GM12878 (cell line): ENCODE data around the gene MAP1S. TPM values are rescaled to one million over a fixed set of nuclear protein-coding genes. Genes with fewer than 3 reads are reported as not detected.

Experiments used
- ATAC-seq: fragments of 200-7000 bp; cut with Tn5 transposase; 3 replicates; pipeline ENCODE4 v1.9.1; 2020; ENCODE audit warnings: mild to moderate bottlenecking, moderate library complexity
- BruUV-seq: library from RNA; stranded (reverse); fragments of 400-500 nt; replicated peaks from 2 replicates; lab custom pipeline; 2021; lab: Mats Ljungman, UMichigan
- CTCF ChIA-PET: fragments of 300-600 bp; sonication (Branson Sonifier 250); formaldehyde crosslinking; extraction: SDS; loops from one replicate; lab custom pipeline; 2021; ENCODE audit warnings: inconsistent platforms; lab: Yijun Ruan, JAX
- POLR2A ChIA-PET: fragments of 350-600 bp; formaldehyde crosslinking; extraction: SDS; loops from one replicate; lab custom pipeline; 2021; ENCODE audit warnings: inconsistent platforms; lab: Charles Lee
- RAD21 ChIA-PET: fragments of 300-600 bp; sonication (Branson Sonifier 250); formaldehyde crosslinking; loops from one replicate; lab custom pipeline; 2023; ENCODE audit warnings: antibody characterized with exemption; ENCODE audit not compliant: unreplicated experiment; lab: Charles Lee
- SMC1A ChIA-PET: fragments of 300-600 bp; sonication (Branson Sonifier 250); formaldehyde crosslinking; loops from one replicate; lab custom pipeline; 2023; ENCODE audit not compliant: unreplicated experiment, uncharacterized antibody; lab: Charles Lee
- DNase-seq: peaks from one replicate; pipeline ENCODE4 v3.0.0-alpha.2; 2011; ENCODE audit warnings: low read depth, low spot score
- FAIRE-seq: peaks from 3 replicates; lab custom pipeline; 2011; peaks lifted over from hg19 to GRCh38; lab: Jason Lieb, UNC
- H2AFZ ChIP-seq: 2 replicates; pipeline ENCODE4 v1.6.0; 2011; ENCODE audit warnings: low read depth, low read length, control low read depth; ENCODE audit not compliant: control insufficient read depth
- H3K27ac ChIP-seq: 2 replicates; pipeline ENCODE4 v1.5.1; 2011; ENCODE audit warnings: control low read depth; ENCODE audit not compliant: control insufficient read depth, insufficient read depth
- H3K27me3 ChIP-seq, 2 experiments: replicated peaks in 1 of 2; 2 replicates each; pipeline versions ENCODE4 v1.6.0 to v1.6.1; 2011; ENCODE audit warnings: low read length in 1 of 2; ENCODE audit not compliant: control insufficient read depth in 2 of 2, insufficient read depth in 2 of 2
- H3K36me3 ChIP-seq, 2 experiments: 2 replicates each; pipeline ENCODE4 v1.5.1; 2011; ENCODE audit warnings: low read length in 1 of 2; ENCODE audit not compliant: control insufficient read depth in 2 of 2, insufficient read depth in 2 of 2
- H3K4me1 ChIP-seq: 2 replicates; pipeline ENCODE4 v1.6.1; 2011; ENCODE audit warnings: mild to moderate bottlenecking, low read length, moderate library complexity, mixed read lengths; ENCODE audit not compliant: control insufficient read depth, insufficient read depth
- H3K4me2 ChIP-seq: 2 replicates; pipeline ENCODE4 v1.6.0; 2011; ENCODE audit warnings: control low read depth; ENCODE audit not compliant: control insufficient read depth, insufficient read depth
- H3K4me3 ChIP-seq: fragments of 200-600 bp; sonication (generic); 2 replicates; pipeline ENCODE4 v1.5.1; 2016
- H3K79me2 ChIP-seq: 2 replicates; pipeline ENCODE4 v1.6.0; 2011; ENCODE audit warnings: low read length; ENCODE audit not compliant: control insufficient read depth, insufficient read depth
- H3K9ac ChIP-seq: 2 replicates; pipeline ENCODE4 v1.8.0; 2011; ENCODE audit warnings: low read length, control low read depth, mixed read lengths; ENCODE audit not compliant: control insufficient read depth, insufficient read depth
- H3K9me3 ChIP-seq: replicated peaks from 3 replicates; pipeline ENCODE4 v1.5.1; 2011; ENCODE audit warnings: mild to moderate bottlenecking, low read length; ENCODE audit not compliant: control insufficient read depth, insufficient read depth
- H4K20me1 ChIP-seq: 2 replicates; pipeline ENCODE4 v1.6.0; 2011; ENCODE audit not compliant: control insufficient read depth, insufficient read depth
- MYC ChIP-seq: IDR thresholded peaks from 2 replicates; pipeline ENCODE4 v1.6.1; 2011; ENCODE audit warnings: mild to moderate bottlenecking, low read length, moderate library complexity, inconsistent platforms; ENCODE audit not compliant: insufficient read depth, insufficient replicate concordance, insufficient read length, severe bottlenecking
- NR2F1 ChIP-seq: fragments of 450-650 bp; conservative IDR thresholded peaks from 2 replicates; pipeline ENCODE4 v1.6.1; 2017; ENCODE audit warnings: mild to moderate bottlenecking
- PAX5 ChIP-seq: IDR thresholded peaks from 2 replicates; pipeline ENCODE4 v1.6.1; 2011; ENCODE audit warnings: low read depth, low read length, borderline replicate concordance
- TBL1XR1 ChIP-seq: IDR thresholded peaks from 2 replicates; pipeline ENCODE4 v1.6.1; 2012; ENCODE audit warnings: low read depth, low read length, improper control_type of control experiment
- whole genome bisulfite sequencing: methylation state at CpG from one replicate; pipeline ENCODE4 v1.1.6; 2016; ENCODE audit warnings: low lambda C conversion rate; ENCODE audit not compliant: insufficient replicate concordance, insufficient coverage; ENCODE audit errors: missing lambda C conversion rate; 5-methylcytosine and 5-hydroxymethylcytosine counted together
- in situ Hi-C: fragments of 300-500 bp; cut with MboI; formaldehyde crosslinking; loops from 9 replicates; pipeline ENCODE4 v1.14.3; 2018; ENCODE audit warnings: mixed read lengths
- intact Hi-C: fragments of 100-400 bp; cut with micrococcal nuclease; formaldehyde crosslinking; loops from one replicate; pipeline ENCODE4 v1.14.2; 2022; ENCODE audit not compliant: unreplicated experiment
- polyA plus RNA-seq, 11 experiments: library from polyadenylated mRNA; depleted of rRNA in 4 of 11; unstranded in 6 of 11; stranded (reverse) in 5 of 11; fragments of >200 nt; fragmentation: Nextera tagmentation in 4 of 11; fragmentation: Illumina TruSeq in 1 of 11; extraction: Ambion mirVana in 4 of 11; extraction: Trizol in 1 of 11; gene quantifications; 1 replicate in 1 of 11; 2 replicates in 10 of 11; pipeline versions ENCODE4 v1.2.1 to v1.2.3, GENCODE V29; 2011 to 2016; ENCODE audit warnings: inconsistent platforms in 2 of 11, missing spikeins in 2 of 11, low read depth in 1 of 11
- total RNA-seq, 4 experiments: library from RNA; depleted of rRNA in 3 of 4; stranded (reverse); fragments of >200 nt in 3 of 4; fragmentation: Illumina TruSeq in 1 of 4; extraction: Trizol in 1 of 4; gene quantifications; 2 replicates each; pipeline versions ENCODE4 v1.2.1 to v1.2.3, GENCODE V29; 2013 to 2021
- TF ChIP-seq, protein P1 (sequence below): fragments of 450-650 bp; IDR thresholded peaks from 2 replicates; pipeline ENCODE4 v1.6.1; 2014; ENCODE audit warnings: mild to moderate bottlenecking
- TF ChIP-seq, protein P2 (sequence below): fragments of 450-650 bp; IDR thresholded peaks from 2 replicates; pipeline ENCODE4 v1.6.1; 2016; ENCODE audit warnings: mild to moderate bottlenecking
- TF ChIP-seq, protein P3 (sequence below): IDR thresholded peaks from 2 replicates; pipeline ENCODE4 v1.6.1; 2012; ENCODE audit warnings: low read depth, low read length, improper control_type of control experiment

The MAP1S gene
- total and polyA plus RNA-seq, 10 of the 15 experiments (the other 5 are each of a cell fraction or from before 2014, with no cell fraction given) = 2.1 to 63.9 (median 15.0) TPM

DNA sequence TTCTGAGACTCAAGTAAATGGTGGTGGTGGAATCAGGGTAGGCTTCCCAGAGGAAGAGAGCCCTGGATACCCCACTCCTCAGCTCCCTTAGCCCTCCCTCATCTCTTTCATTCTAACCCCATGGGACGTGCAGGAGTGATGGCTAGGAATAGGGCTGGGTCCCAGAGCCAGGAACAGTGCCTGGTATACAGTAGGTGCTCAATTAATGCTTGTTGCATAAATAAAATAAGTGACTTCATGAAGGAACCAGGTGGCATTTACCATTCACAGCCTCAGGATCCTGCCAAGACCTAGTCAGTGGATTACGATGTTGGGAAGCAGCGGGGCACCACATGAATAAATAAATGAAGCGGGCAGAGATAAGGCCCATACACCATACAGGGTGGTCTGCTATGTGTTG lies 35.0 kb upstream of the MAP1S start:
- peaks cover 5% of the 10 kb centered on the region; the same call in 1 of the 2 replicates for H3K4me1 ChIP-seq
- no peaks in the 10 kb centered on the region for H4K20me1 ChIP-seq
- ChIA-PET RAD21 (no interaction called here), CTCF (no interaction called here), SMC1A (no interaction called here), POLR2A (interaction anchor here (0.6 kb wide), 1 partner anchor 296 kb away, joined by 3 read pairs; no protein-coding TSS in a partner anchor)
- H3K9ac ChIP-seq = no peak overlapping the region
- FAIRE-seq (no peak), DNase-seq (no peak), ATAC-seq (no peak)
- no peak overlapping the region for H3K4me2 ChIP-seq
- intact Hi-C loops (no loop called here), in situ Hi-C loops (no loop called here)
- TF ChIP-seq PAX5 (no peak), NR2F1 (no peak), TBL1XR1 (no peak)
- TF ChIP-seq, protein P1, sequence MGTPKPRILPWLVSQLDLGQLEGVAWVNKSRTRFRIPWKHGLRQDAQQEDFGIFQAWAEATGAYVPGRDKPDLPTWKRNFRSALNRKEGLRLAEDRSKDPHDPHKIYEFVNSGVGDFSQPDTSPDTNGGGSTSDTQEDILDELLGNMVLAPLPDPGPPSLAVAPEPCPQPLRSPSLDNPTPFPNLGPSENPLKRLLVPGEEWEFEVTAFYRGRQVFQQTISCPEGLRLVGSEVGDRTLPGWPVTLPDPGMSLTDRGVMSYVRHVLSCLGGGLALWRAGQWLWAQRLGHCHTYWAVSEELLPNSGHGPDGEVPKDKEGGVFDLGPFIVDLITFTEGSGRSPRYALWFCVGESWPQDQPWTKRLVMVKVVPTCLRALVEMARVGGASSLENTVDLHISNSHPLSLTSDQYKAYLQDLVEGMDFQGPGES = no peak
- H3K27me3 ChIP-seq = peaks cover 5 to 14% of the 10 kb centered on the region in 2 experiments
- no peaks in the 10 kb centered on the region for H3K9me3 ChIP-seq
- no peaks in the 10 kb centered on the region for H3K36me3 ChIP-seq
- no TSS peak for BruUV-seq
- no peaks in the 10 kb centered on the region for H3K79me2 ChIP-seq
- no peak overlapping the region for H3K27ac ChIP-seq
- no peak overlapping the region for H3K4me3 ChIP-seq
- WGBS = 44% methylated on average over 4 of the region's 4 CpGs
- H2AFZ ChIP-seq = no peak overlapping the region

DNA sequence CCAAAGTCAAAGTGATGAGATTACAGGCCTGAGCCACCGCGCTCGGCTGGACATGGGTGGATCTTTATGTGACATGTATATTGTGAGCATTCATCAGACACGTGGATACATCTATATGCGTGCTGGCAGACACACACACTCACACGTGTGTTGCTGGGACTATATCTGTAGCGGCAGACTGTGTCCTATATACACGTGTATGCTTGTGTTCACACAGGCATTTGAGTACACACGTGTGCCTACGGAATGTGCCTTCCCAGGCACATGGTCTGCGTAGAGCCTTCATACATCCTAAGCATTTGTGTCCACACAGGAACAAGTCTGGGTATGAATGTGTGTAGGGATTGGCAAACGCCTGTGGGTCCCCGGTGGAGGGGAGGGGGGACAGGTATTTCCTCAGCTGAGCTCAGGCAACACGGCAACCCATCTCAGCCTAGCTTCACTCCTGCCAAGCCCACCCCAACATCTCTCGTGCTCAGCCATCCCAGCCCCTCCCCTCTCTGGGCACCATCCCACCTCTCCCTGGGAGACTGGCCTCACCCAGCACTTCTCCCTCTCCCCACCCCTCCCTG lies 33.7 kb upstream of the MAP1S start:
- SMC1A ChIA-PET = no interaction called here

More for the DNA sequence above, 33.7 kb upstream of the MAP1S start:
- FAIRE-seq (no peak), ATAC-seq (no peak), DNase-seq (no peak)
- Histone ChIP-seq H3K9ac (no peak overlapping the region), H3K9me3 (no peaks in the 10 kb centered on the region), H3K27ac (no peak overlapping the region), H4K20me1 (no peaks in the 10 kb centered on the region), H3K79me2 (no peaks in the 10 kb centered on the region), H3K4me1 (no peaks in the 10 kb centered on the region), H3K4me2 (no peak overlapping the region), H3K36me3 (no peaks in the 10 kb centered on the region), H3K27me3 (peaks cover 5 to 9% of the 10 kb centered on the region in 2 experiments), H3K4me3 (no peak overlapping the region), H2AFZ (no peak overlapping the region)
- 41% methylated on average over 15 of the region's 15 CpGs for WGBS
- in situ Hi-C loops (no loop called here), intact Hi-C loops (no loop called here)
- ChIA-PET CTCF (no interaction called here), RAD21 (no interaction called here), POLR2A (no interaction called here)
- BruUV-seq = no TSS peak
- TF ChIP-seq MYC = no peak
- TF ChIP-seq, protein P2, sequence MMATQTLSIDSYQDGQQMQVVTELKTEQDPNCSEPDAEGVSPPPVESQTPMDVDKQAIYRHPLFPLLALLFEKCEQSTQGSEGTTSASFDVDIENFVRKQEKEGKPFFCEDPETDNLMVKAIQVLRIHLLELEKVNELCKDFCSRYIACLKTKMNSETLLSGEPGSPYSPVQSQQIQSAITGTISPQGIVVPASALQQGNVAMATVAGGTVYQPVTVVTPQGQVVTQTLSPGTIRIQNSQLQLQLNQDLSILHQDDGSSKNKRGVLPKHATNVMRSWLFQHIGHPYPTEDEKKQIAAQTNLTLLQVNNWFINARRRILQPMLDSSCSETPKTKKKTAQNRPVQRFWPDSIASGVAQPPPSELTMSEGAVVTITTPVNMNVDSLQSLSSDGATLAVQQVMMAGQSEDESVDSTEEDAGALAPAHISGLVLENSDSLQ = no peak
- TF ChIP-seq, protein P3, sequence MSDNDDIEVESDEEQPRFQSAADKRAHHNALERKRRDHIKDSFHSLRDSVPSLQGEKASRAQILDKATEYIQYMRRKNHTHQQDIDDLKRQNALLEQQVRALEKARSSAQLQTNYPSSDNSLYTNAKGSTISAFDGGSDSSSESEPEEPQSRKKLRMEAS = no peak
